DMS53 treated with DMSO at 0.1 percent for 48 hours (cell line): ENCODE results near the gene MUC4.
"Not testable (repeated sequence)": the region's sequence is repeated elsewhere in the genome, so short reads cannot be mapped to it uniquely, and the experiment has no call there.

Experiments used
- DNase-seq: peaks from one replicate; lab custom pipeline; 2025; ENCODE audit not compliant: unreplicated experiment; lab: John Stamatoyannopoulos, UW

Gene MUC4

GRCh38 chr3:195785781-195786405 is 25.8 kb downstream of the MUC4 start:
- DNase-seq: not testable (repeated sequence)

- DNase-seq: not testable (repeated sequence)
Measured at GRCh38 chr3:195784031-195784430, 27.7 kb downstream of the MUC4 start.

- DNase-seq: not testable (repeated sequence)
Measured at GRCh38 chr3:195781236-195781635, 30.5 kb downstream of the MUC4 start.

- no peak for DNase-seq
Measured at GRCh38 chr3:195777975-195778374, 33.8 kb downstream of the MUC4 start.

- DNase-seq: no peak
Measured at GRCh38 chr3:195774917-195775316, 36.8 kb downstream of the MUC4 start.

- DNase-seq: no peak
Measured at GRCh38 chr3:195773956-195774537, 37.7 kb downstream of the MUC4 start.

GRCh38 chr3:195771646-195772300 is 40.0 kb downstream of the MUC4 start:
- no peak for DNase-seq

- DNase-seq: not testable (repeated sequence)
Measured at GRCh38 chr3:195770841-195771645, 40.7 kb downstream of the MUC4 start.

GRCh38 chr3:195770081-195770840 is 41.5 kb downstream of the MUC4 start:
- DNase-seq: no peak

- DNase-seq: no peak
Measured at GRCh38 chr3:195769551-195769950, 42.2 kb downstream of the MUC4 start.

- DNase-seq: no peak
Measured at GRCh38 chr3:195768831-195769303, 42.9 kb downstream of the MUC4 start.

- DNase-seq: no peak
Measured at GRCh38 chr3:195768414-195768813, 43.3 kb downstream of the MUC4 start.

- DNase-seq: no peak
Measured at GRCh38 chr3:195767792-195768191, 43.9 kb downstream of the MUC4 start.

- DNase-seq: no peak
Measured at GRCh38 chr3:195766671-195767070, 45.1 kb downstream of the MUC4 start.

GRCh38 chr3:195764961-195765706 is 46.6 kb downstream of the MUC4 start:
- DNase-seq: no peak

GRCh38 chr3:195763843-195764825 is 47.6 kb downstream of the MUC4 start:
- DNase-seq: no peak

GRCh38 chr3:195763076-195763830 is 48.5 kb downstream of the MUC4 start:
- no peak for DNase-seq

GRCh38 chr3:195762611-195763010 is 49.1 kb downstream of the MUC4 start:
- no peak for DNase-seq
